ENCODE results near the gene UACA.
"Not testable (repeated sequence)": the region's sequence is repeated elsewhere in the genome, so short reads cannot be mapped to it uniquely, and the experiment has no call there.

UACA gene

GRCh38 chr15:70625011-70625410 lies 138.3 kb downstream of the UACA start:
- DNase-seq (ENCODE audit: low spot score), result no peak

GRCh38 chr15:70618929-70619328 lies 144.4 kb downstream of the UACA start:
- no peak for DNase-seq (ENCODE audit: low spot score)

GRCh38 chr15:70617911-70618287 lies 145.5 kb downstream of the UACA start:
- DNase-seq (ENCODE audit: low spot score), result no peak

- peak; percentile 10 for DNase-seq (ENCODE audit: low spot score)
Observed at GRCh38 chr15:70617076-70617910, 146.1 kb downstream of the UACA start.

GRCh38 chr15:70616311-70616756 lies 147.0 kb downstream of the UACA start:
- DNase-seq (ENCODE audit: low spot score), result not testable (repeated sequence)

- DNase-seq (ENCODE audit: low spot score), result no peak
Observed at GRCh38 chr15:70615435-70616310, 147.7 kb downstream of the UACA start.

GRCh38 chr15:70614221-70614620 lies 149.1 kb downstream of the UACA start:
- no peak for DNase-seq (ENCODE audit: low spot score)

GRCh38 chr15:70613271-70613670 lies 150.1 kb downstream of the UACA start:
- no peak for DNase-seq (ENCODE audit: low spot score)

- no peak for DNase-seq (ENCODE audit: low spot score)
Observed at GRCh38 chr15:70611286-70611685, 152.1 kb downstream of the UACA start.

- DNase-seq (ENCODE audit: low spot score), result no peak
Observed at GRCh38 chr15:70610541-70610940, 152.8 kb downstream of the UACA start.

GRCh38 chr15:70609889-70610288 lies 153.5 kb downstream of the UACA start:
- DNase-seq (ENCODE audit: low spot score), result no peak

GRCh38 chr15:70608144-70608543 lies 155.2 kb downstream of the UACA start:
- DNase-seq (ENCODE audit: low spot score), result no peak

- DNase-seq (ENCODE audit: low spot score), result peak; percentile 52
Observed at GRCh38 chr15:70605606-70606410, 157.6 kb downstream of the UACA start.

- DNase-seq (ENCODE audit: low spot score), result no peak
Observed at GRCh38 chr15:70604666-70605315, 158.6 kb downstream of the UACA start.
